CD4-positive, alpha-beta memory T cell (primary cell): ENCODE results near the gene PARP12. TPM values are rescaled to one million over a fixed set of nuclear protein-coding genes. Genes with fewer than 3 reads are reported as not detected.

ENCODE experiments used
- CTCF ChIA-PET: fragments of 350-600 bp; sonication (Branson Sonifier 250); formaldehyde crosslinking; loops from one replicate; lab custom pipeline; 2021; ENCODE audit warnings: inconsistent platforms; ENCODE audit not compliant: partially characterized antibody; lab: Charles Lee
- POLR2A ChIA-PET: fragments of 350-600 bp; sonication (Branson Sonifier 250); formaldehyde crosslinking; loops from one replicate; lab custom pipeline; 2021; ENCODE audit not compliant: partially characterized antibody; lab: Charles Lee
- DNase-seq, 5 donors: peaks; one replicate each; pipeline versions ENCODE4 v3.0.0 to v3.0.0-alpha.2; 2020 to 2022; ENCODE audit warnings: mixed read lengths in 1 of 5
- H3K27ac ChIP-seq: one replicate; pipeline ENCODE4 v1.7.0; 2013; ENCODE audit warnings: low read depth, low read length
- H3K27me3 ChIP-seq: 2 replicates; pipeline ENCODE4 v1.7.0; 2013; ENCODE audit warnings: mild to moderate bottlenecking, low read length, moderate library complexity; ENCODE audit not compliant: insufficient read depth
- H3K36me3 ChIP-seq: 2 replicates; pipeline ENCODE4 v1.7.0; 2013; ENCODE audit warnings: mild to moderate bottlenecking, low read length, moderate library complexity; ENCODE audit not compliant: insufficient read depth
- H3K4me1 ChIP-seq: 2 replicates; pipeline ENCODE4 v1.7.0; 2013; ENCODE audit warnings: mild to moderate bottlenecking, low read length, moderate library complexity; ENCODE audit not compliant: insufficient read depth
- H3K4me3 ChIP-seq, 2 donors: one replicate each; pipeline ENCODE4 v1.7.0; 2013; ENCODE audit warnings: low read length in 2 of 2, mild to moderate bottlenecking in 1 of 2
- H3K9me3 ChIP-seq, 2 donors: one replicate each; pipeline ENCODE4 v1.7.0; 2013; ENCODE audit warnings: low read length in 2 of 2, control low read depth in 1 of 2; ENCODE audit not compliant: control insufficient read depth in 1 of 2
- H3K27ac Mint-ChIP-seq, 7 donors: one replicate each; pipeline ENCODE4 v1.8.0; 2020 to 2021; ENCODE audit warnings: mixed read lengths in 7 of 7, mild to moderate bottlenecking in 6 of 7, inconsistent platforms in 3 of 7, moderate library complexity in 3 of 7
- H3K27me3 Mint-ChIP-seq, 2 donors: one replicate each; pipeline ENCODE4 v1.8.0; 2020 to 2021; ENCODE audit warnings: mixed read lengths in 2 of 2
- H3K36me3 Mint-ChIP-seq, 2 donors: one replicate each; pipeline ENCODE4 v1.8.0; 2020 to 2021; ENCODE audit warnings: mixed read lengths in 2 of 2, inconsistent platforms in 1 of 2, mild to moderate bottlenecking in 1 of 2
- H3K4me1 Mint-ChIP-seq, 4 donors: one replicate each; pipeline ENCODE4 v1.8.0; 2020 to 2021; ENCODE audit warnings: mixed read lengths in 4 of 4, mild to moderate bottlenecking in 1 of 4
- H3K4me3 Mint-ChIP-seq, 8 donors: one replicate each; pipeline ENCODE4 v1.8.0; 2020 to 2021; ENCODE audit warnings: mixed read lengths in 8 of 8, mild to moderate bottlenecking in 7 of 8, moderate library complexity in 6 of 8, inconsistent platforms in 3 of 8
- H3K9me3 Mint-ChIP-seq, 8 donors: one replicate each; pipeline ENCODE4 v1.8.0; 2020 to 2021; ENCODE audit warnings: mixed read lengths in 8 of 8, mild to moderate bottlenecking in 5 of 8, inconsistent platforms in 3 of 8, moderate library complexity in 1 of 8
- intact Hi-C: fragments of 100-400 bp; cut with micrococcal nuclease; formaldehyde crosslinking; loops from one replicate; pipeline ENCODE4 v1.15.1; 2023
- polyA plus RNA-seq, 2 donors: library from polyadenylated mRNA; unstranded; fragments of 300-500 nt; fragmentation: Illumina TruSeq; gene quantifications; one replicate each; pipeline ENCODE4 v1.2.3, GENCODE V29; 2021
- total RNA-seq, 2 experiments: library from RNA; stranded (reverse); gene quantifications; one replicate each; pipeline ENCODE4 v1.2.3, GENCODE V29; 2021

PARP12 gene
- total and polyA plus RNA-seq, 4 experiments from 2014 or later = 27.0 to 96.6 (median 66.5) TPM

GRCh38 chr7:139989366-139990141 is 73.2 kb downstream of the PARP12 start:
- H3K4me3 ChIP-seq = no peak overlapping the region
- H3K27me3 ChIP-seq = no peaks in the 10 kb centered on the region
- peaks cover 0 to 2% (median 0%) of the 10 kb centered on the region in 4 donors for H3K4me1 Mint-ChIP-seq
- peak overlapping the region in 3 of 7 donors; percentile 19 to 72 (median 46) for H3K27ac Mint-ChIP-seq
- H3K36me3 Mint-ChIP-seq = peaks cover 0 to 3% of the 10 kb centered on the region in 2 donors
- no peaks in the 10 kb centered on the region for H3K9me3 ChIP-seq
- H3K36me3 ChIP-seq = no peaks in the 10 kb centered on the region
- H3K27ac ChIP-seq = no peak overlapping the region
- H3K4me3 Mint-ChIP-seq = no peak overlapping the region
- no peak for DNase-seq
- no peaks in the 10 kb centered on the region for H3K27me3 Mint-ChIP-seq
- ChIA-PET CTCF (interaction anchor here (1.4 kb wide), 1 partner anchor 344 kb away, joined by 3 read pairs; no protein-coding TSS in a partner anchor), POLR2A (no interaction called here)
- no peaks in the 10 kb centered on the region for H3K4me1 ChIP-seq
- intact Hi-C loops = no loop called here
- H3K9me3 Mint-ChIP-seq = no peaks in the 10 kb centered on the region

GRCh38 chr7:139987691-139988516 is 74.8 kb downstream of the PARP12 start:
- Mint-ChIP-seq H3K4me1 (peaks cover 0 to 2% (median 0%) of the 10 kb centered on the region in 4 donors), H3K27me3 (no peaks in the 10 kb centered on the region), H3K9me3 (no peaks in the 10 kb centered on the region), H3K36me3 (peaks cover 0 to 3% of the 10 kb centered on the region in 2 donors), H3K4me3 (no peak overlapping the region), H3K27ac (peak overlapping the region in 2 of 7 donors; percentile 12 to 53)
- intact Hi-C loops = no loop called here
- Histone ChIP-seq H3K27ac (no peak overlapping the region), H3K4me1 (no peaks in the 10 kb centered on the region), H3K27me3 (no peaks in the 10 kb centered on the region), H3K9me3 (no peaks in the 10 kb centered on the region), H3K36me3 (no peaks in the 10 kb centered on the region), H3K4me3 (no peak overlapping the region)
- CTCF ChIA-PET = interaction anchor here (1.1 kb wide), 1 partner anchor 13 kb away, joined by 3 read pairs; no protein-coding TSS in a partner anchor
- POLR2A ChIA-PET = no interaction called here
- DNase-seq = no peak

GRCh38 chr7:139985811-139986210 is 76.9 kb downstream of the PARP12 start:
- CTCF ChIA-PET = no interaction called here
- Mint-ChIP-seq H3K4me1 (peaks cover 0 to 9% (median 7%) of the 10 kb centered on the region in 4 donors), H3K27ac (peak overlapping the region in 1 of 7 donors; percentile 44), H3K9me3 (no peaks in the 10 kb centered on the region), H3K27me3 (no peaks in the 10 kb centered on the region), H3K4me3 (no peak overlapping the region), H3K36me3 (peaks cover 0 to 3% of the 10 kb centered on the region in 2 donors)
- Histone ChIP-seq H3K9me3 (no peaks in the 10 kb centered on the region), H3K36me3 (no peaks in the 10 kb centered on the region), H3K4me1 (peaks cover 9% of the 10 kb centered on the region), H3K27ac (no peak overlapping the region), H3K27me3 (no peaks in the 10 kb centered on the region), H3K4me3 (no peak overlapping the region)
- POLR2A ChIA-PET = no interaction called here
- intact Hi-C loops = no loop called here
- DNase-seq = no peak

- POLR2A ChIA-PET = no interaction called here
- Histone ChIP-seq H3K27ac (no peak overlapping the region), H3K4me3 (no peak overlapping the region), H3K4me1 (peaks cover 18% of the 10 kb centered on the region), H3K36me3 (no peaks in the 10 kb centered on the region), H3K9me3 (no peaks in the 10 kb centered on the region), H3K27me3 (no peaks in the 10 kb centered on the region)
- DNase-seq = no peak
- Mint-ChIP-seq H3K27ac (no peak overlapping the region), H3K36me3 (peaks cover 0 to 3% of the 10 kb centered on the region in 2 donors), H3K4me3 (no peak overlapping the region), H3K9me3 (no peaks in the 10 kb centered on the region), H3K27me3 (no peaks in the 10 kb centered on the region), H3K4me1 (peaks cover 7 to 19% (median 16%) of the 10 kb centered on the region in 4 donors)
- CTCF ChIA-PET = no interaction called here
- intact Hi-C loops = loop anchor here (5.0 kb wide), 1 partner anchor 208 kb away; the partner anchor contains the start of gene HIPK2
Observed at GRCh38 chr7:139984642-139985539, 77.9 kb downstream of the PARP12 start.

- Histone ChIP-seq H3K36me3 (no peaks in the 10 kb centered on the region), H3K9me3 (no peaks in the 10 kb centered on the region), H3K27ac (no peak overlapping the region), H3K27me3 (no peaks in the 10 kb centered on the region), H3K4me1 (peaks cover 20% of the 10 kb centered on the region), H3K4me3 (no peak overlapping the region)
- intact Hi-C loops = loop anchor here (5.0 kb wide), 1 partner anchor 206 kb away; the partner anchor contains the start of gene HIPK2
- H3K9me3 Mint-ChIP-seq = no peaks in the 10 kb centered on the region
- peak overlapping the region in 1 of 7 donors; percentile 32 for H3K27ac Mint-ChIP-seq
- no peak for DNase-seq
- H3K36me3 Mint-ChIP-seq = no peaks in the 10 kb centered on the region
- POLR2A ChIA-PET = no interaction called here
- no peaks in the 10 kb centered on the region for H3K27me3 Mint-ChIP-seq
- CTCF ChIA-PET = no interaction called here
- H3K4me1 Mint-ChIP-seq = peaks cover 9 to 21% (median 18%) of the 10 kb centered on the region in 4 donors
- peak overlapping the region in 1 of 8 donors; percentile 58 for H3K4me3 Mint-ChIP-seq
Observed at GRCh38 chr7:139982927-139983920, 79.5 kb downstream of the PARP12 start.

- Mint-ChIP-seq H3K36me3 (peaks cover 0 to 3% of the 10 kb centered on the region in 2 donors), H3K4me1 (peaks cover 11 to 25% (median 19%) of the 10 kb centered on the region in 4 donors), H3K9me3 (no peaks in the 10 kb centered on the region), H3K27ac (peak overlapping the region; percentile 63 to 97 (median 84)), H3K4me3 (peak overlapping the region; percentile 78 to 87 (median 83)), H3K27me3 (no peaks in the 10 kb centered on the region)
- POLR2A ChIA-PET = no interaction called here
- no peak for DNase-seq
- Histone ChIP-seq H3K27me3 (no peaks in the 10 kb centered on the region), H3K4me1 (peaks cover 20% of the 10 kb centered on the region), H3K4me3 (no peak overlapping the region), H3K36me3 (no peaks in the 10 kb centered on the region), H3K9me3 (no peaks in the 10 kb centered on the region), H3K27ac (no peak overlapping the region)
- CTCF ChIA-PET = interaction anchor here (0.6 to 0.7 kb wide), 2 partner anchors 142 to 334 kb away, joined by 4 read pairs; no protein-coding TSS in a partner anchor
- intact Hi-C loops = loop anchor here (5.0 kb wide), 1 partner anchor 204 kb away; the partner anchor contains the start of gene HIPK2
Observed at GRCh38 chr7:139981511-139981895, 81.2 kb downstream of the PARP12 start.
